ENCODE data around the gene KIFBP.

DNA sequence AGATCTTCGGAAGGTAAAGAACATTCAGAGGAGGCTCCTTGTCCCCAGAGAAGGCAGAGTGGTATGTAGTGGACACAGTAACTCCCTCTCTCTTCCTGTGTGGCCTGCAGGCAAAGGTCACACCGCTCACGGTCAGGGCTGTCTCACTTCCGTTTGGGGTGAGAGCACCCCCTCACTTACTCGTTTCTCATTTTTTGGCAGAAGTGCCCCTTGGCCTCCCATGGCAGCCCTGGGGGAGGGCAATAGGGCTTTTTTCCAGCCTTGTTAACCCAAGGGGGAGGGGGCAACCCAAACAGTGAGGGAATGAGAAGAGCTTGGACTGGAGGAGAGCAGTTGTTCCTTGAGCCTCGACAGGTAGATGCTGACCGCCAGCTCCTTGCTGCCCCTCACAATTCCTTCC is 67.5 kb downstream of the KIFBP start:
- no peak for TF ChIP-seq EZH2 (IDR thresholded peaks at IDR 0.05; ENCODE audit: low read length, unreplicated experiment)
- TF ChIP-seq, protein P1, sequence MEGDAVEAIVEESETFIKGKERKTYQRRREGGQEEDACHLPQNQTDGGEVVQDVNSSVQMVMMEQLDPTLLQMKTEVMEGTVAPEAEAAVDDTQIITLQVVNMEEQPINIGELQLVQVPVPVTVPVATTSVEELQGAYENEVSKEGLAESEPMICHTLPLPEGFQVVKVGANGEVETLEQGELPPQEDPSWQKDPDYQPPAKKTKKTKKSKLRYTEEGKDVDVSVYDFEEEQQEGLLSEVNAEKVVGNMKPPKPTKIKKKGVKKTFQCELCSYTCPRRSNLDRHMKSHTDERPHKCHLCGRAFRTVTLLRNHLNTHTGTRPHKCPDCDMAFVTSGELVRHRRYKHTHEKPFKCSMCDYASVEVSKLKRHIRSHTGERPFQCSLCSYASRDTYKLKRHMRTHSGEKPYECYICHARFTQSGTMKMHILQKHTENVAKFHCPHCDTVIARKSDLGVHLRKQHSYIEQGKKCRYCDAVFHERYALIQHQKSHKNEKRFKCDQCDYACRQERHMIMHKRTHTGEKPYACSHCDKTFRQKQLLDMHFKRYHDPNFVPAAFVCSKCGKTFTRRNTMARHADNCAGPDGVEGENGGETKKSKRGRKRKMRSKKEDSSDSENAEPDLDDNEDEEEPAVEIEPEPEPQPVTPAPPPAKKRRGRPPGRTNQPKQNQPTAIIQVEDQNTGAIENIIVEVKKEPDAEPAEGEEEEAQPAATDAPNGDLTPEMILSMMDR (conservative IDR thresholded peaks at IDR 0.05; ENCODE audit: low read depth, low read length) = no peak
- TF ChIP-seq EZH2phosphoT487 (IDR thresholded peaks at IDR 0.05; ENCODE audit: borderline replicate concordance, low read length) = no peak

Measured in PC-3 (cell line).